ENCODE data around the gene ZNF516. TPM values are rescaled to one million over a fixed set of nuclear protein-coding genes. Genes with fewer than 3 reads are reported as not detected.
A peak's percentile ranks its signal among the peaks of the same experiment; 100 is the strongest.

The ZNF516 gene
- total RNA-seq, 1 donor from 2014 or later = 53.5 TPM

DNA sequence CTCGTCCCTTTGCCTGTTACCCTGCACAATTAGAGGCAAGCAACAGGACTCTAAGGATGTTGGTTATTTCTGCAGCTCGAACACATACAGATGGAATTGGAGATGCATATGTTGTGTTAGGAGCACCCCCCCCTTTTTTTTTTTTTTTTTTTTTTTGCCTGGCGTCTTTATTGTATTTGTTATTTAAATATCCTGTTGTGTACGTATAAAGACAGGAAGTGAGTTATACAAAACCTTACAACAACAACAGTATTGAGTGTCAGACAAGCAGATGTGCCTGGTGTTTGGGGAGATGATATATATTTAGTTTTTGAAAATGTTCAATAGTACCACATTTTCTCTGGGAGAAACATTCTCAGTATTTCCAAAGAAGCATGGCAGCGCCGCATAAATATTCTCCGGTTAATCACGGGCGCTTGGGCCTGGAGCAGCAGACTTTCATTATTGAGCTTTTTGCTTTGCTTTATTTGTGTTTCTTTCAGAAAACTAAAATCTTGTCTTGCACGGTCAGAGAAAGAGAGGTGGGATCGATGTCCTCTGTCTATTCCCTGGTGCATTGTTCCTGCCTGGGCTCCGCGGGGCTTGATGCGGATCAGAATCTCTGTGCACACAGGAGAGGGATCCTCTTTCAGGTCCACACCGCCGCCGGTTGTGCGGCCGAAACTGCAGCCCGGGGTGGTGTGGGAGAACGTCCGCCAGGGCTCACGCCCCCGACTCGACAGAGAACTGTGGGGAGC, 23.2 kb upstream of the ZNF516 start:
- intact Hi-C loops (cut with DNase I) = no loop called here
- peak; percentile 81 for DNase-seq (ENCODE audit: low spot score)

DNA sequence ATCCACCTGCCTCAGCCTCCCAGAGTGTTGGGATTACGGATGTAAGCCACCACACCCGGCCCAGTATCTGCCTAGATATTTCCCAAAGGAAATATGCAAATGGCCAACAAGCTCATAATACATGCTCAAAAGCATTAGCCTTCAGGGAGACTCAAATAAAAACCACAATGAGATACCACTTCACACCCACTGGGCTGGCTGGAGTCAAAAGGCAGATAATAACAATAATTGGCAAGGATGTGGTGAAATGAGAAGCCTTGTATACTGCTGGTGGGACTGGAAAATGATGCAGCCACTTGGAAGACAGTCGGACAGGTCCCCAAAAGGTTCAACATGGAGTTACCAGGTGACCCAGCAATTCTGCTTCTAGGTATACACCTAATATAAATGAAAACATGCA, 20.5 kb upstream of the ZNF516 start:
- intact Hi-C loops (cut with DNase I) = no loop called here
- ATAC-seq (no peak), DNase-seq (ENCODE audit: low spot score) (no peak)

More for the DNA sequence above, 23.2 kb upstream of the ZNF516 start:
- ATAC-seq = peak; percentile 88

DNA sequence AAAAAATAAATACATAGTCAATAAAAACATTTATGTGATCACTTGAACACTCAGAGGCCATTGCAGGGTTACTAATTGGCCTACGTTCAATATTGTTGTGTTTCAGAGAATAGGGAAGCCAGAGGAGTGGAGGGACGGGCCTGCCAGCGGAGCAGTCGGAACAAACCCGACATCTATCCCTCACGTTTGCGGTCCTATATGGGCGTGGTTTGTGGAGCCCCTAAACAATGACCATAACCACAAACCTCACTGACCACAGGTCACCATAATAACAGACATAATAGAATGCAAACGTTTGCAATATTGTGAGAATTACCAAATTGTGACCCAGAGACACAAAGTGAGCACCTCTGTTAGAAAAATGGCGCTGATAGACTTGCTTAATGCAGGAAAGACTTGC, 19.5 kb upstream of the ZNF516 start:
- intact Hi-C loops (cut with DNase I) = no loop called here
- ATAC-seq (no peak), DNase-seq (ENCODE audit: low spot score) (no peak)

DNA sequence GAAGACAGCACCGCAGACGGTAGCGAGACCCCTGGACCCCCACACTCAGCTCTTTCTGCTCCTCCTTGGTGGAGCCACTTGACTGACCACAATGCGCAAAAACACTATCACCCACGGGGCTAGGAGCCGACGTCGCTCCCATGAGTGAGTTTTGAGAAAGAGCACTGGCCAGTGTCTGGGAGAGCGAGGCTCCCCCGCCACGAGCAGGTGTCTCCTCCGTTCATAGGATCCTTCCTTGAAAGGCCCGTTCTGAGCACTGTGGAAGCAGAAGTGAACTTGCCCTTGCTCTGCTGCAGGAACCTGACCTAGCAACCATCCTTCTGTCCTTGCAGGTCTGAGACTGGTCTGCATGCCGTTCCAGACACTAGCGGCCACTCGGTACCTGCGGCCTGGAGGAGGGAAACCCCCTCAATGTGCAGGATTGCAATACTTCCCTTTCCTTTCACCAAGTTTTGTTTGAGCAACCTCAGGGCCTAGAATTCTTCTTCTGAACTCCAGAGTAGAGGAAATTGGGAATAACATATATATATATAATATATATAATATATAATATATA, 12.9 kb upstream of the ZNF516 start:
- peak; percentile 44 for DNase-seq (ENCODE audit: low spot score)
- peak; percentile 22 for ATAC-seq
- intact Hi-C loops (cut with DNase I) = no loop called here

DNA sequence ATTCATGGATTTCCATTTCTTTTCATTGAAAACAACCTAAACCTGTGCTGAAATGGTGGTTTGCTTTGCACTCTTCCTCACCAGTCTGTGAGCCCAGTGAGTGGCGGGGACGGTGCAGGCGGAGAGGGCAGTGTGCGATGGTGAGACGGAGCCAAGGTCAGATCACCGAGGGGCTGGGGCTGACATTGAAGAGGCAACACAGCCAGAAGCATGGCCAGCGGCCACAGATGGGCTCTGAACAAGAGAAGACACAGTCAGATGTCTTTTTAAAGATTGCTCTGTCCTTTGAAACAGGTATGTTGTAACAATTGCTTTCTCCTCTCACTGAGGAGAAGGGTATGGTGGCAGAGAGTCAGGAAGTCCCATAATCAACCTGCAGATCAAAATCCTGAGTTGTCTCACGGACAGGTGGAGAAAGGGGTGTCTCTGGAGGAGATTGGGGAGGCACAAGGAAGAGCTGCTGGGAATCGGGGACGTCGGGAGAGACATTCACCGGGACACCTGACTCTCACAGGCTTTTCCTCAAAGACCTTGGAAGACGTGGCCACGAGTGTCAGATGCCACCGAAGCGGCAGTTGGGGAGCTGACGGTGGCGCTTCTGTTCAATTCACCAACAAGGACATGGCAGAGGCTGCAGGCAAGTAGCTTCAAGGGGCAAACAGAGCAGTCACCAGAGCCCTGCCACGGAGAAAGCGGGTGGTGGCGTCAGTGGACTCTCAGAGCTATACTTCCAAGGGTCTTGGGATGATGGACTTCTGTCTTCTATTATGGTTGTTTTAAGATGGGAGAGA, 12.1 kb upstream of the ZNF516 start:
- DNase-seq (ENCODE audit: low spot score) = peak; percentile 53
- no peak for ATAC-seq

DNA sequence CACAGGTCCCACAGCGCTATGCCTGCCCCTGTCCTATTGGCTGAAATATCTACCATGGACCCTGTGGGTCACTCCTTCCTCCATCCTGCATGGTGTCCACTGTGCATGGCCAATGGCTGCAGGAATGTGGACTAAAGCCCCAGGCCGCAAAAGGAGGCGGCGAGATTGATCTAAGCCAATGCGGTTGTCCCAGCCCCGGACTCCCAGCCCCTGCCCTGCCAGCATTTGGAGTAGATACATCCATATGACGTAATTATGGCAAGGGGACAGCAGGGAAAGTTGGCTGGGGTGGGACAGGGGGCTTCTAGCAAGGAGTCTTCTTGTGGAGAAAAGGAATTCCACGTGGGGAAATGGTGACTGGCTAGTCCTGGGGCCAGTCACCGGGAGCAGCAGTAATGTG, 11.4 kb upstream of the ZNF516 start:
- ATAC-seq = no peak
- no peak for DNase-seq (ENCODE audit: low spot score)
- intact Hi-C loops (cut with DNase I) = no loop called here

More for the DNA sequence above, 12.1 kb upstream of the ZNF516 start:
- intact Hi-C loops (cut with DNase I) = no loop called here

DNA sequence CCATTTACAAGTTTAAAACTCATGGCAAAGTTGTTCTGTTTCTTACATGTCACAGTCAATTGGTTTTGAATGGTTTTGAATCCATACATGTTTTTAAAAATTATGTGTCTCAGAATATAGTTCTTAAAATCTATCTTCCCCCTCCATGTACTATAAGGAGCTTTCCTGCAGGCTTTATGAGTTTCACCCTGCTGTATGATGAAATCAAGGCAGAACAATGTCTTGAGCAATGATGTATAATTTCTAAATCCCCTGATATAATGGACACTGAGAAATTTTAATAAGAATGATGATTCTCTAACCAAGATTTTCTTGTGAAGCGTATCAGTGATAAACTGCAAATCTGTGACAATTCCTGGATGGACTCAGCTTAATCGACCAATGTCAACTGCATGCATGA, 10.6 kb upstream of the ZNF516 start:
- DNase-seq (ENCODE audit: low spot score) (no peak), ATAC-seq (no peak)
- intact Hi-C loops (cut with DNase I) = no loop called here

DNA sequence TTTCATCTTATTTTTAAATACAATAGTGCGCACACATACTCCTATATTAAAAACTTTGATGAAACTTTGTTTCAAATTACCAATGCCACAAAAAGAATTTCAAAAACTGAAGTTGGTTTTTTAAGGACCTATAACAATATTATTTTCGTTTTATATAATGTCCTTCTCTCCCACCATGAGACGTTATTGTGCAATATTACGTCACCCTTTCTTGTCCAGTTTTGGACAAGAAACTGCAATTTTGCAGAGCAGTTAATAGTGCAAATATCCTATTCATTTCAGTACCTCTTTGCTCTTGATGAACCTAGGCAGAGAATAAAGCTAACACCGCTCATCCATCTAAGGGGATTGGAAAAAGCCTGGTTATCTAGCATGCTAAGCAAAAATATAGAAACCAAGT, 9.7 kb upstream of the ZNF516 start:
- DNase-seq (ENCODE audit: low spot score) (no peak), ATAC-seq (no peak)
- intact Hi-C loops (cut with DNase I) = no loop called here

DNA sequence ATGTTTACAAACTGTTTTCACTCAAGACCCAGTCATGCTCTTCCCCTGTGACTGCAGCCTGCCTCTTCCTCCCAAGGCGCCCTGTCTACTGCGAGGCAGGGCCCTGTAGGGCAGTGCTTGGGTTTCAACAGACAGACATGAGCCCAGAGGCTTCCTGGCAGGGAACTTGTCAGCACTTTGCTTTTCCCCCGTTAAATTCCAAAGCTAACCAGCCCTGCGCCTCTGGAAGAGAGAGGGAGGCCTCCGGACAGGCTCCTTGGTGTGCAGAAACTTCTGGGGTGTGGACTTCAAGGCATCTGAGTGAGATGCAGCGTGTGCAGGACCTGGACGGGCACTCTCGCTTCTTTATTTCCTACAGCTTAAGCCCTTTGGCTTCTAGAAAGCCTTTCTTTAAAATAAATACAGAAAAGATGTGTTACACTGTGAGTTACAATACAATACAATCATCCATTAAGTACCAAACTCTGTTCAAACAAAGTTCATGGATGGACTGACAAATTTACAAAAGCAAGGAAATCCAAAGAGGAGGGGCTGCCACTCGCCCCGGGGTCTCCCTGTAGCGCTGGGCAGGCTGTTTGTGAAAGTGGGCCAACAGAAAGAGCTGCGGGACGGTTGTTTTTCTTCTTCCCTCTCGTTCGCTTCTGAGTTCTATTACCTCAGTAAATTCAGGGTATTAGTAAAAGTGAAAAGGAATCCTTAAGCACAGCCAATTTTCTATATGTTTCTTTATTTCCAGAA, 8.8 kb upstream of the ZNF516 start:
- intact Hi-C loops (cut with DNase I) = no loop called here
- peak; percentile 35 for ATAC-seq
- DNase-seq (ENCODE audit: low spot score) = peak; percentile 59

DNA sequence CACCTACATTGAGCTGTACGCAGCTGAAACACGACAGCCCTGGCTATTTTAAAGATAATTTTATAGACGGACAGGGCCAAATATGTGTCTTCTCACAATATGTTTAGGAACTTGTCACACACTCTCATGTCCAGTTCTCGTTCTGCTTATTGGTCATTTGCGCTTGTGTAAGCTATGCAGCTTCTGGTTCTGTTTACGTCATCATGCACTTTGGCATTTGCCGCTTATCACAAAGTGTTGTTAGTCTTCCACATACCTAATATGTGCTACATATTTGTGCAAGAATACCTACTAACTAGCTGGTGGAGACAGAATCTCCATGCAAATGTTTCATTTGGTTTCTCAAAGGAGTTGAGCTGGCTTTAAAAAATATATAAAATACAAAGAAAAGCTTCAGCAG, 7.5 kb upstream of the ZNF516 start:
- intact Hi-C loops (cut with DNase I) = no loop called here
- ATAC-seq (no peak), DNase-seq (ENCODE audit: low spot score) (no peak)

DNA sequence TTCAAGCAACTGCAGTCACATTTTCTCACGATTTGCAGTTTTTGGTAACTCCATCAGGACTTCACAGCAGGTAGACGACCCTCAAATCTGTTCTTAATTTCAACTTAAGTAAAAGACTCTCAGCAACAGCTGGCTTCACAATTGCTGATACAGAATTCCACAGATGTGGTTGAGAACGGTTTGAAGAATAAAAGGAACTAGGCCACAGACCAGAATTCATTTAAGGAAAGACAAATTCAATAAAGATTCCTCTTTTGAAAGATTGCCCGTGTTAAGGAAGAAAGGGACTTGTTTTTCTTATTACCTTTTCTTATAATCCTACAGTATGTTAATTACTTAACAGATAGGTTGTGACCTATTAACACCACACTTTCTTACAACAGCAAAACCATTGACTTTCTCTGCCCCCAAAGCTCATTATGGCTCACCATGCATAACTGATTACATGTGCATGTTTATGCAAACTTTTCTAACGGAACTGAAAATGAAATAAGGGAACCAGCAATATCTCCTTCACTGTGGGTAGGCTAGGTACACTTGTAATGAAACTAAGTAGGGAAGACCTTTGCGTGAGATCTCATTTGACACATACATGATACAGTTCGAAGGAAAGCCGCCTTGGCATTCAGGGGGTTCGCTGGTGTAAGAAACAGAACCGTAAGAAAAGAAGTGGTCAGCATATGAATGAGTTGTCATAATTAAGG, 4.7 kb upstream of the ZNF516 start:
- no peak for ATAC-seq
- intact Hi-C loops (cut with DNase I) = no loop called here
- DNase-seq (ENCODE audit: low spot score) = no peak

DNA sequence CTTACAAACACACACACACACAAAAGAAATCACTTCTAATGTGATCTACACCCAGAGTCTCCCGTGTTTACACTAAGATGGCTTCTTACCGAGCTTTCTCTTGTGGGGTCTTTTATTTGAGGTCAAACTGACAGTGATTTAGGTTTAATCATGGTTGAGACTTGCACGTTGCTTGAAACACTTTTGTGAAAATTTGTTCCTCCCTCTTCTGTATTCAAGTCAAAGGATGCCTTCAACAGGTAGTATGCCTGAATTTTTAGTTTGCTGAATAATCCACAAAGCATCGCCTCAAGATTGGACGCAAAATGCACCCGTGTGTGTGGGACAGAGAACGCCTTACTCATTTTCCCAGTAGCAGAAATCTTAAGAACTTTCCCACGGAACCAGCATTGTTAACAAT, 4.0 kb upstream of the ZNF516 start:
- no peak for ATAC-seq
- DNase-seq (ENCODE audit: low spot score) = no peak
- intact Hi-C loops (cut with DNase I) = no loop called here

DNA sequence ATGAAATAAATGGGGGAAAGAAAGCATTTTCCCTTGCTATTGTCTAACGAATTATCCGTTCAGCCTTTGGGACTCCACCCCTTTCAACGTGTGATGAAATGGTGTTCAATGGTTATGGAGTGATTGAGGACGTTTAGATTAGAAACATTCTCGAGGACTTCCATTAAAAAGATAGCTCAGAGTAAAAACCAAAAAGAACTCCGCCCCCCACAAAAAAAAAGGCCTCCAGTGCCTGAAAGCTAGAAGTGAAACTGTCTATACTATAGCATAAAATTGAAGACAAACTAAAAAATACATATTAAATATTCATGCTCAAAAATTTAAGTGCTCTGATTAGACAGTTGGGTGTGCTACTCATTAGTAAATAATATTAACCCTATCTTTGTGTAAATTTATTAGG, 3.0 kb upstream of the ZNF516 start:
- intact Hi-C loops (cut with DNase I) = no loop called here
- ATAC-seq (no peak), DNase-seq (ENCODE audit: low spot score) (no peak)

DNA sequence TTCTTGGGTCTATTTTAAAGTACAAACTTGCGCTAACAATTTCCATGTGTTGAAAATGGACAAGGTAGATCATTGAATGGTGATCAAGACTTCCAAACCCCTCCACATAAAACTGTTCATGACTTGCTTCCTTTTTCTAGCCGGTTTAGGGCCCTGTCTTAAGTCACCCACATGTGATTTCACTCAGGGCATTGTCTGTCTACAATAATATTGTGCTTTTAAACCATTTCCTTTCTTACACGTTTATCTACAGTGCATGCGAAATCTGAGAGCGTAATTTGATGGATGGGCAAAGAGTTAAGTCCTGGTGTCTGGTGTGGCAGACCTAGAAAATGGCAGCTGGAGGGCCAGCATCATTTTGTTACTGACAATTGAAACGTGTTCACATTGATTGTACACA, 2.0 kb upstream of the ZNF516 start:
- DNase-seq (ENCODE audit: low spot score) = no peak
- intact Hi-C loops (cut with DNase I) = no loop called here
- ATAC-seq = no peak

DNA sequence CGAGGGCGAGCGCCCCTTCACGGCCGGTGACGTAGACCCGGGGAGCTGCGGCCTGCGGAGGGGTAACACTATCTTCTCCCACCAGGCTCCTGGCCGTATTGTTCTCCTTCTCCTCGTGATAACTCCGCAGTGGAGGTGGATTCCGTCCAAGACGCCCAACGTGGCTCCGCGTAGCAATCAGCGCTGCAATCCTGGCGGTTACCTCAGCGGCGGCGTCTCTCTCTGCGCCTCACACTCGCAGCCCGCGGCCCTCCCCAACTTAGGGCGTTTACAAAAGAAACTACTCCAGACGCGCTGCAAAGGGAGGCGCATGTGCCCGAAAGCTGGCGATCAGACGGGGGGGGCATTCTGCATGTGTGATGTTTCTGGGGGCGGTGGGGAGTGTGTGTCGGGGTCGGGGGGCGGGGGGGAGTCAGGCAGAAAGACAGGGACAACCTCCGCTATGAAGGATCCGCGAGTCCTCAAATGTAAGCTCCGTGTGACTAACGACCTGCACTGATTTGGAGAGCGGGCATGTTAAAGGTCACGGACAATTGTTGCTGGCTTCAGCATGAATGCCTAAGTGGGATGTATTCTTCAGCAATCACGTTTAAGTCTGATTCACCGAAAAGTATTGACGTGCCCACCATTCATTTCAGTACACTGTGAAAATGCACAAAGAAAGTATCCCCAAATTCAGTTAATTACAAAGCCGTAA, 1.3 kb upstream of the ZNF516 start:
- ATAC-seq = peak; percentile 6
- intact Hi-C loops (cut with DNase I) = no loop called here

DNA sequence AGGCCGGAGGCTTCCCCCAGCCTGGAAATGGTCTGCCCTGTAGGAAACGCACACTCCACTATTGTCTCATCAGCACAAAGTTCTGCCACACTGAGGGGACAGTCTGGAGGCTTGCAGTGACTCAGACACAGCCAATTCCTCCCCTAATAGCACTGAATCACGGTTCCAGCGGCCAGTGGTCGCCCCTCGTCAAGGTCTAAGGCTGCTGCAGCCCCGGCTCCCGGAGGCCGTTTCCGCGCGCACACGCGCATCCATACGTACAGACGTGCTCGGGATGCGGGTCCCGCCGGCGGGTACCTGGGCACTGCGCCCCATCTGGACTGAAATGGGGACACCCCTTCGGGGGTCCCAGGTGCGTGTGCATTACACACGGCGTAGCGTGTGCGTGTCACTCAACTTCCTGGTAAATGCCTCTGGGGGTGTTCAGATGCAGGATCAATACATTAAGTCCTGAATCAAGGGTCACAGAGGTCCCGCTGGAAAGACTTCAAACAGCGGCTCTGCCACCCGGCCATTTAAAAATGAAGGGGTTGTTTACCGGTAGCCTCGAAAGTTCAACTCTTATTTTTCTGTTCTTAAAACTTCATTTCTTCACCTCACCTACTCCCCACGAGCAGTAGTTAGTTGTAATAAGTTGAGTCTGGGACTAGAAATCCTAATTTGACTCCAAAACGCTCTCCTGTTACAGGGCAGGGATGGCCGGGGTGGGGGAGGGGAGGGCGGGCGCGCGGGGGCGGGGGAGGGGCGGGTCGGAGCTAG, 572 bp upstream of the ZNF516 start:
- DNase-seq (ENCODE audit: low spot score) (peak; percentile 77), ATAC-seq (peak; percentile 33)
- intact Hi-C loops (cut with DNase I) = no loop called here

More for the DNA sequence above, 1.3 kb upstream of the ZNF516 start:
- peak; percentile 84 for DNase-seq (ENCODE audit: low spot score)

DNA sequence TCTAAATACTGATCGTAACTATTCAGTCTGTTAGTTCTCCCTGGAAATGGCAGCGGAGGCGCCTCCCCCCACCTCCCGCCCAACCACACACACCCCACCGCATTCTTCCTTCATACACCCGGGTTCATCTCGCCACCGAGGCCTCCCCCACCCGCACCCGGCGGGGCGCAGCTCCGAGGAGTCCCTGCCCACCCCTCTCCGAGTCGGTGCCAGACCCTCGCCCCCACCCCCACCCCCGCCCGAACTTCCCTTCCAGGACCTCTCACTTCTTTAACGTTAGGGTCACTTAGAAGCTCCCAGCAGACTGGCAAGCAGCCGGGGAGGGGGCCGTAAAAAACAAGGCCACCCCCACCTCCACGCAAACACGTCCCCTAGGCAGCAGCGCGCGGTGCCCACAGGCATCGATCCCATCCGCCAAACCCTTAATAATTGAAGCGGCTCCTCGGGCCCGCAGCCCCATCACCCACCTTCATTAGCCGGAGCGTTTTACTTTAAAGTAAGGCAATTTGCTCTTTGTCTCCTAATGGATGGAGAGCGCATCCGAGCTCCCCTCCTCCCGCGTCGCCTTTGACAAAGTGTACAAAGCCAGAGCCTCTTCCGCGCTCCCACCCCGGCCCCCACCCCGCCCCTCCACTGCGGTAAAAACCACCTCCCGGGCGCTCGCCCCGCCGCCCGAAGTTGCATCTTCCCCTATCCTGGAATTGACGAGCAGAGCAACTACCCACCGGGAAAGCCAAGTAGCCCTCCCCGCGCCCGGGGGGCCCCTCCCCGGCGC, 624 bp downstream of the ZNF516 start:
- DNase-seq (ENCODE audit: low spot score) (peak; percentile 76), ATAC-seq (peak; percentile 20)
- intact Hi-C loops (cut with DNase I) = no loop called here

Data from sciatic nerve (tissue), 2 donors.